IMR-90 (cell line): ENCODE measurements around the gene FREM3. TPM values are rescaled to one million over a fixed set of nuclear protein-coding genes. Genes with fewer than 3 reads are reported as not detected.

Source experiments
- ATAC-seq: fragments of 200-7000 bp; cut with Tn5 transposase; 2 replicates; pipeline ENCODE4 v1.9.1; 2020; ENCODE audit warnings: low read depth, mild to moderate bottlenecking, moderate library complexity
- BruUV-seq: library from RNA; stranded (reverse); fragments of 400-500 nt; replicated peaks from 2 replicates; lab custom pipeline; 2021; lab: Mats Ljungman, UMichigan
- CTCF ChIA-PET: fragments of 300-600 bp; formaldehyde crosslinking; extraction: SDS; loops from one replicate; lab custom pipeline; 2021; ENCODE audit warnings: antibody characterized with exemption; lab: Yijun Ruan, JAX
- POLR2A ChIA-PET: fragments of 300-600 bp; sonication (Branson Sonifier 250); formaldehyde crosslinking; loops from one replicate; lab custom pipeline; 2022; ENCODE audit warnings: antibody characterized with exemption; ENCODE audit not compliant: unreplicated experiment; lab: Charles Lee
- DNase-seq: peaks from one replicate; pipeline ENCODE4 v3.0.0; 2013
- H2AFZ ChIP-seq: replicated peaks from 2 replicates; pipeline ENCODE3; 2013; ENCODE audit warnings: low read length, mild to moderate bottlenecking; ENCODE audit not compliant: poor library complexity
- H2AK5ac ChIP-seq: 2 replicates; pipeline ENCODE4 v1.6.1; 2013; ENCODE audit warnings: low read depth, low read length, inconsistent platforms
- H2AK9ac ChIP-seq: replicated peaks from 2 replicates; pipeline ENCODE3; 2013; ENCODE audit warnings: mild to moderate bottlenecking, low read depth, low read length, moderate library complexity; ENCODE audit not compliant: poor library complexity
- H2BK120ac ChIP-seq: 2 replicates; pipeline ENCODE4 v1.6.1; 2013; ENCODE audit warnings: low read depth, low read length, inconsistent platforms
- H2BK15ac ChIP-seq: 3 replicates; pipeline ENCODE4 v1.6.1; 2013; ENCODE audit warnings: low read depth, low read length, inconsistent platforms
- H2BK20ac ChIP-seq: 2 replicates; pipeline ENCODE4 v1.6.1; 2013; ENCODE audit warnings: low read depth, mild to moderate bottlenecking, inconsistent platforms, low read length, moderate library complexity
- H2BK5ac ChIP-seq: 2 replicates; pipeline ENCODE4 v1.6.1; 2013; ENCODE audit warnings: mild to moderate bottlenecking, low read depth, low read length, inconsistent platforms; ENCODE audit not compliant: poor library complexity, severe bottlenecking
- H3K14ac ChIP-seq: replicated peaks from 2 replicates; pipeline ENCODE4 v1.6.1; 2013; ENCODE audit warnings: low read depth, low read length, inconsistent platforms
- H3K18ac ChIP-seq: 2 replicates; pipeline ENCODE4 v1.6.1; 2013; ENCODE audit warnings: low read depth, low read length, control low read depth
- H3K23ac ChIP-seq: 2 replicates; pipeline ENCODE4 v1.6.1; 2013; ENCODE audit warnings: low read depth, low read length, inconsistent platforms
- H3K27ac ChIP-seq: 2 replicates; pipeline ENCODE4 v1.5.1; 2013; ENCODE audit warnings: mild to moderate bottlenecking, control low read depth, low read length; ENCODE audit not compliant: insufficient read depth
- H3K27me3 ChIP-seq: 2 replicates; pipeline ENCODE4 v1.6.1; 2013; ENCODE audit warnings: low read length; ENCODE audit not compliant: control insufficient read depth, insufficient read depth
- H3K36me3 ChIP-seq: 2 replicates; pipeline ENCODE4 v1.6.1; 2013; ENCODE audit warnings: low read length, mixed read lengths; ENCODE audit not compliant: control insufficient read depth, insufficient read depth
- H3K4ac ChIP-seq: 2 replicates; pipeline ENCODE4 v1.6.1; 2013; ENCODE audit warnings: low read depth, low read length, inconsistent platforms
- H3K4me1 ChIP-seq: 2 replicates; pipeline ENCODE4 v1.6.1; 2013; ENCODE audit warnings: low read length, mixed read lengths; ENCODE audit not compliant: control insufficient read depth, insufficient read depth
- H3K4me2 ChIP-seq: 2 replicates; pipeline ENCODE4 v1.6.1; 2013; ENCODE audit warnings: low read depth, mild to moderate bottlenecking, control low read depth, low read length, moderate library complexity
- H3K4me3 ChIP-seq: 2 replicates; pipeline ENCODE4 v1.5.1; 2013; ENCODE audit warnings: low read depth, mild to moderate bottlenecking, control low read depth, low read length, moderate library complexity; ENCODE audit not compliant: insufficient read depth
- H3K56ac ChIP-seq: 2 replicates; pipeline ENCODE4 v1.6.1; 2013; ENCODE audit warnings: low read length, inconsistent platforms; ENCODE audit not compliant: insufficient read depth; ENCODE audit errors: extremely low read depth
- H3K79me1 ChIP-seq, 2 experiments: 2 replicates each; pipeline ENCODE4 v1.6.1; 2013; ENCODE audit warnings: low read length in 2 of 2, inconsistent platforms in 1 of 2, low read depth in 1 of 2
- H3K9ac ChIP-seq: 2 replicates; pipeline ENCODE4 v1.6.1; 2013; ENCODE audit warnings: low read depth, low read length, control low read depth
- H3K9me1 ChIP-seq: 2 replicates; pipeline ENCODE4 v1.6.1; 2013; ENCODE audit warnings: low read length, inconsistent platforms; ENCODE audit not compliant: insufficient read depth
- H3K9me3 ChIP-seq: 2 replicates; pipeline ENCODE4 v1.6.1; 2013; ENCODE audit warnings: low read length; ENCODE audit not compliant: control insufficient read depth, insufficient read depth
- H4K20me1 ChIP-seq: 2 replicates; pipeline ENCODE4 v1.6.1; 2013; ENCODE audit warnings: low read length, inconsistent platforms; ENCODE audit not compliant: insufficient read depth
- H4K5ac ChIP-seq: 2 replicates; pipeline ENCODE4 v1.6.1; 2013; ENCODE audit warnings: mild to moderate bottlenecking, low read depth, low read length, control low read depth
- H4K8ac ChIP-seq, 2 experiments: 2 replicates each; pipeline ENCODE4 v1.6.1; 2013; ENCODE audit warnings: low read depth in 2 of 2, low read length in 2 of 2, control low read depth in 1 of 2, inconsistent platforms in 1 of 2
- H4K91ac ChIP-seq: 2 replicates; pipeline ENCODE4 v1.6.1; 2013; ENCODE audit warnings: low read depth, low read length, inconsistent platforms; ENCODE audit not compliant: insufficient read depth
- RAD21 ChIP-seq: IDR thresholded peaks from 2 replicates; pipeline ENCODE4 v1.6.1; 2012; ENCODE audit warnings: low read length, improper control_type of control experiment
- WGBS, 2 experiments: methylation state at CpG; one replicate each; pipeline versions ENCODE4 v1.1.5 to v1.1.7; 2013; ENCODE audit warnings: missing lambda C conversion rate in 2 of 2; ENCODE audit not compliant: insufficient read length in 1 of 2; ENCODE audit errors: extremely low coverage in 2 of 2; 5-methylcytosine and 5-hydroxymethylcytosine counted together
- dilution Hi-C: fragments of 300-500 bp; cut with HindIII; formaldehyde crosslinking; loops from one replicate; pipeline ENCODE4 v1.14.3; 2018; ENCODE audit warnings: low sequenced_read_pairs; ENCODE audit not compliant: unreplicated experiment
- in situ Hi-C: fragments of 300-500 bp; cut with MboI; formaldehyde crosslinking; loops from 3 replicates; pipeline ENCODE4 v1.14.3; 2019; ENCODE audit warnings: low sequenced_read_pairs, inconsistent platforms, mixed read lengths
- intact Hi-C: fragments of 100-400 bp; cut with micrococcal nuclease; formaldehyde crosslinking; loops from 2 replicates; pipeline ENCODE4 v1.10.0; 2022
- polyA plus RNA-seq, 3 experiments: library from polyadenylated mRNA; depleted of rRNA; stranded (reverse); fragments of >200 nt; gene quantifications; 2 replicates each; pipeline ENCODE4 v1.2.3, GENCODE V29; 2012; ENCODE audit warnings: low replicate concordance in 1 of 3
- total RNA-seq: library from RNA; depleted of rRNA; stranded (reverse); fragments of >200 nt; gene quantifications from 2 replicates; pipeline ENCODE4 v1.2.3, GENCODE V29; 2012

Gene FREM3
- total and polyA plus RNA-seq, 2 of the 4 experiments (the other 2 are of a cell fraction) = not detected

DNA sequence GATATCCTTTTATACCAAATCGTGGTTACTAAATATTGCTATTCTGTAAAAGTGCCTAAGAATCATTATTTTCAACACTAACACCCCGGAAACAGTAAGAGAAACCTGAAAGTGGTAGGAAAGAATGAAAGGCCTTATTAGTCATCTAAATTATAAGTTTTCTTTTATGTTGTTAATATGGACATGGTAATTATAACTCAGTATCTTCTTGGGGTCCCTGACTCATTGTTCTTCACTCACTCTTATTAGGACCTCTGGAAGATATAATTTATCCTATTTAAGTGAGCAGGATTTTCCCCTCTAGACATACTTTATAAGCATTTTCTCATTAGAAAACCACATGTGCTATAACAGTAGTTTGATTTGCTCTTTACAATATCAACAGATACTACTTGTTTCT lies 136.0 kb downstream of the FREM3 start:
- dilution Hi-C loops (no loop called here), in situ Hi-C loops (no loop called here), intact Hi-C loops (no loop called here)
- Histone ChIP-seq H3K79me1 (no peaks in the 10 kb centered on the region), H2BK5ac (no peak overlapping the region), H2BK15ac (no peak overlapping the region), H4K91ac (no peak overlapping the region), H2AK9ac (no peak overlapping the region), H2BK20ac (no peak overlapping the region), H3K9me1 (peaks cover 4% of the 10 kb centered on the region), H3K36me3 (no peaks in the 10 kb centered on the region), H4K5ac (no peak overlapping the region), H3K56ac (no peak overlapping the region), H2BK120ac (no peak overlapping the region), H3K27me3 (no peaks in the 10 kb centered on the region), H3K18ac (no peak overlapping the region), H3K4me1 (no peaks in the 10 kb centered on the region), H3K4me2 (no peak overlapping the region), H2AFZ (no peak overlapping the region), H3K9ac (no peak overlapping the region), H3K4ac (no peak overlapping the region), H4K8ac (no peak overlapping the region), H3K4me3 (no peak overlapping the region), H3K14ac (no peak overlapping the region), H3K27ac (no peak overlapping the region), H4K20me1 (no peaks in the 10 kb centered on the region), H2AK5ac (no peak overlapping the region), H3K23ac (no peak overlapping the region), H3K9me3 (no peaks in the 10 kb centered on the region)
- no peak for TF ChIP-seq RAD21
- no peak for ATAC-seq
- BruUV-seq = no TSS peak
- CTCF ChIA-PET = no interaction called here
- no CpG with 5 or more reads among the region's 2 CpGs for WGBS, 2 experiments
- DNase-seq = no peak
- POLR2A ChIA-PET = no interaction called here
